Activated T-helper 1 cell treated with anti-CD3 and anti-CD28 coated beads, Interleukin-12 subunit alpha, Interleukin-12 subunit beta, Interleukin-2, Interleukin-4 antibody, amounts not matched to agents 30 ng/mL and 10 ng/mL and 1 ng/mL, durations not matched to agents 14 hours and 24 hours and 36 hours (primary cell): ENCODE measurements around the gene RNF13. TPM values are rescaled to one million over a fixed set of nuclear protein-coding genes. Genes with fewer than 3 reads are reported as not detected.
"Not testable (repeated sequence)": the region's sequence is repeated elsewhere in the genome, so short reads cannot be mapped to it uniquely, and the experiment has no call there.

Experiments
- DNase-seq: peaks from one replicate; pipeline ENCODE4 v3.0.0; 2021; ENCODE audit warnings: low spot score
- H3K27ac Mint-ChIP-seq: one replicate; pipeline ENCODE4 v1.8.0; 2021; ENCODE audit warnings: mild to moderate bottlenecking, mixed read lengths
- H3K27me3 Mint-ChIP-seq: one replicate; pipeline ENCODE4 v1.8.0; 2022; ENCODE audit warnings: mild to moderate bottlenecking, moderate library complexity, mixed read lengths; ENCODE audit not compliant: insufficient read depth
- H3K36me3 Mint-ChIP-seq: one replicate; pipeline ENCODE4 v1.8.0; 2021; ENCODE audit warnings: low read depth, mixed read lengths
- H3K4me1 Mint-ChIP-seq: one replicate; pipeline ENCODE4 v1.8.0; 2021; ENCODE audit warnings: low read depth, mixed read lengths
- H3K4me3 Mint-ChIP-seq: one replicate; pipeline ENCODE4 v1.8.0; 2021; ENCODE audit warnings: mild to moderate bottlenecking, moderate library complexity, mixed read lengths
- H3K9me3 Mint-ChIP-seq: one replicate; pipeline ENCODE4 v1.8.0; 2021; ENCODE audit warnings: mixed read lengths
- intact Hi-C: fragments of 100-400 bp; cut with micrococcal nuclease; formaldehyde crosslinking; loops from one replicate; pipeline ENCODE4 v1.15.1; 2024
- total RNA-seq: library from RNA; stranded (reverse); gene quantifications from 2 replicates; pipeline ENCODE4 v1.2.3, GENCODE V29; 2022

Gene RNF13
- total RNA-seq, 1 donor from 2014 or later, result 41.1 TPM

GRCh38 chr3:149971403-149972075, 158.5 kb downstream of the RNF13 start:
- H3K4me3 Mint-ChIP-seq, result peak overlapping the region; percentile 86
- no peaks in the 10 kb centered on the region for H3K9me3 Mint-ChIP-seq
- intact Hi-C loops, result loop anchor here (2.0 to 5.0 kb wide), 3 partner anchors 159 to 1116 kb away; partner anchors contain the start of genes MED12L, RNF13 and TSC22D2
- H3K27me3 Mint-ChIP-seq, result peaks cover 68% of the 10 kb centered on the region
- peaks cover 12% of the 10 kb centered on the region for H3K4me1 Mint-ChIP-seq
- H3K36me3 Mint-ChIP-seq, result no peaks in the 10 kb centered on the region
- peak; percentile 3 for DNase-seq
- peak overlapping the region; percentile 55 for H3K27ac Mint-ChIP-seq

DNA sequence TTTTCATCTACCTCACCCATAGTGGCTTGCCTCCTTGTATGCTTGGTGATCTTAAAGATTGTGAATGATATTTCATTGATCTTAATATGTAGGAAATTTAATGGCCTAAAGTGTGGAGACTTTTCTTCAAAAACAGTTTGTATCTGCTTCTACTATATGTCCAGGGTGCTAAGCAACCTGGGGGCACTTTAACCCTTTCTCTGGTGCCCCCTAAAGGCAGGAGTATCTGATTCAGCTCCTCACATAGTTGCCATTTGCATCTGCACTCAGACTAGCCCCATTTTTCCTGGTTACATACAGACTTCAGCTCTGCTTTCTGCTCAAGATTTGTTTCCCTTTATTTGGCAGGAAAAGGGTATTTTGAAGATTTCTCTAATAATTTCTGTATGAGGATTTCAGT, 162.9 kb downstream of the RNF13 start:
- H3K36me3 Mint-ChIP-seq, result no peaks in the 10 kb centered on the region
- peaks cover 69% of the 10 kb centered on the region for H3K27me3 Mint-ChIP-seq
- no peak overlapping the region for H3K27ac Mint-ChIP-seq
- H3K9me3 Mint-ChIP-seq, result no peaks in the 10 kb centered on the region
- H3K4me3 Mint-ChIP-seq, result no peak overlapping the region
- intact Hi-C loops, result no loop called here
- H3K4me1 Mint-ChIP-seq, result peaks cover 7% of the 10 kb centered on the region
- DNase-seq, result no peak

DNA sequence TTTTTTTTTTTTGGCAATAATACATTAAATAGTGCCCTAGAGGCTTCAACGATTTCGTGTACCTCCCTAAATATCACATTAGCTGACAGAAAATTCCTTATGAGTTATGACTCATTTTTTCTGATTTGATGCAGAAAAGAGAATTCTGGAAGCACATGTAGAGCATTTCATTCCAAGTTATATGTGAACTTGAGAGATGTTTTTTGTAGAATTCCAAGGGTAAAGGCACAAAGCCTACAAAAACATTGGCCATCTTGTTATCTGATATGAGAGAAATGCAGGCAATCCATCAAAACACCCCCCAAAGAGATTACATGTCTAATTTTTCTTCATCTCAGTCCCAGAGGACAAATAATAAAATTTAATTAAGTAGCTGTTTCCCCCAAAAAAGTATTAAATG, 164.4 kb downstream of the RNF13 start:
- H3K4me3 Mint-ChIP-seq, result no peak overlapping the region
- intact Hi-C loops, result no loop called here

GRCh38 chr3:149981979-149982378, 169.0 kb downstream of the RNF13 start:
- H3K27ac Mint-ChIP-seq, H3K9me3 Mint-ChIP-seq, H3K4me1 Mint-ChIP-seq, H3K4me3 Mint-ChIP-seq, H3K36me3 Mint-ChIP-seq, DNase-seq, intact Hi-C loops: not testable (repeated sequence)
- peaks cover 29% of the 10 kb centered on the region for H3K27me3 Mint-ChIP-seq

More for the DNA sequence above, 164.4 kb downstream of the RNF13 start:
- no peaks in the 10 kb centered on the region for H3K36me3 Mint-ChIP-seq
- no peak for DNase-seq
- no peaks in the 10 kb centered on the region for H3K9me3 Mint-ChIP-seq
- peaks cover 60% of the 10 kb centered on the region for H3K27me3 Mint-ChIP-seq
- H3K27ac Mint-ChIP-seq, result no peak overlapping the region
- no peaks in the 10 kb centered on the region for H3K4me1 Mint-ChIP-seq

DNA sequence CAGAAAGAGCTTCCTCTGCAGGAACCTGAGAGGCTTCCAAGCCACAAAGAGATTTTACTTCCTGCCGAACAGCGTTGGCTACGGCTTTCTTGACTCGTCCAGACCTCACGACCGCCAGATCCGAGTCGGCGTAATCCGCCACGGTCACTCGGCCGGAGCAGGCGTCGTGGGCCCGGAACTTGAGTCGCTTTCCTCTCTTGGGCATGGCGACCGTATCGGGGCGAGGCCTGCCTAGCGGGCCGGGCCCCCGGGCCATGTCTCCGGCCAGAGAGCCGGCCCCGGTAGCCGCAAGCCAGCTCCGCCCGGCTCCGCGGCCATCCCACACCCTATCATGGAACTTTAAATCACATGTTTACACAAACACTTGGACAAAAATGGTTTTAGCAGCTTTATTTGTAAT, 170.0 kb downstream of the RNF13 start:
- H3K36me3 Mint-ChIP-seq, H3K4me3 Mint-ChIP-seq, H3K27ac Mint-ChIP-seq, H3K4me1 Mint-ChIP-seq, DNase-seq, H3K9me3 Mint-ChIP-seq, intact Hi-C loops: not testable (repeated sequence)
- H3K27me3 Mint-ChIP-seq, result peaks cover 24% of the 10 kb centered on the region

DNA sequence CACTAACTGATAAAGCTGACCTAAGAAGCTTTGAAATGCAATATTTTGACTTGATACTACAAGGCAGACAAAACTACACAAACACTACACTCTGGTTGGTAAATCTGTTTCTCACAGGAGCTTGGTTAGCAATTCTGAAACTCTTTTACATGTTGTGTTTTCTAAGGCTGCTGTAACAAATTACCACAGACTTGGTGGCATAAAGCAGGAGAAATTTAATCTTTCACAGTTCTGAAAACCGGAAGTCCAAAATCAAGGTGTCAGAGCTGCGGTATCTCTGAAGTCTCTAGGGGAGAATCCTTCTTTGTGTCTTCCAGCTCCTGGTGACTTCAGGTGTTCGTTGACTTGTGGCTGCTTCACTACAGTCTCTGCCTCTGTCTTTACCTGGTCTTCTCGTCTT, 170.6 kb downstream of the RNF13 start:
- H3K36me3 Mint-ChIP-seq, result no peaks in the 10 kb centered on the region
- no peaks in the 10 kb centered on the region for H3K9me3 Mint-ChIP-seq
- no peak overlapping the region for H3K27ac Mint-ChIP-seq
- no peak overlapping the region for H3K4me3 Mint-ChIP-seq
- DNase-seq, result no peak
- intact Hi-C loops, result no loop called here
- H3K4me1 Mint-ChIP-seq, result no peaks in the 10 kb centered on the region
- H3K27me3 Mint-ChIP-seq, result peaks cover 24% of the 10 kb centered on the region

- Mint-ChIP-seq H3K27ac (no peak overlapping the region), H3K4me3 (no peak overlapping the region), H3K9me3 (peaks cover 5% of the 10 kb centered on the region), H3K36me3 (no peaks in the 10 kb centered on the region), H3K4me1 (no peaks in the 10 kb centered on the region), H3K27me3 (peaks cover 9% of the 10 kb centered on the region)
- no peak for DNase-seq
- intact Hi-C loops, result no loop called here
Measured at GRCh38 chr3:149989307-149989706, 176.3 kb downstream of the RNF13 start.

DNA sequence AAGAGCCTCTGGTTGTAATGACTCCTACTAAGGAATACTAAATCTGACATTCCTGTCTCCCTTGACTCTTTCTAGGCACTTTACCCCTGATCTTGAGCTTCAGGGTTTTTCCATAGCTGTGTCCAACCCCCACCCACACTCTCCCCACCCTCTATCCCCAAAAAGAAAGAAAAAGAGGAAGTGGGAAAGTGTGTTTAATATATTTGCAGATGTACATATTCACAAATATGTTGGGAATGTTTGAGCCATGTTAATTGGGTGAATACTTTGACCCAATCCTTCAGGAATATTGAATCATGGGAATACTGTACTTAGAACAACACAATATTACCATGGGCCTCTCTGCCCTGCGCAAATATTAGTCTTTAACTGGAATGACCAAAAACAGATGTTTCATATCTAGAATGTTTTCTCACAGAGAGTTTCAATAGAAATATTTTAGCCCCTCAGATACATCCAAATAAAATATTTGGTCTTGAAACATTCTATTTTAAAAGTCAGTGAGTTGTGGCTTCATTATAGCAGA, 177.5 kb downstream of the RNF13 start:
- peaks cover 16% of the 10 kb centered on the region for H3K9me3 Mint-ChIP-seq
- no peak for DNase-seq
- H3K4me3 Mint-ChIP-seq, result no peak overlapping the region
- no peaks in the 10 kb centered on the region for H3K4me1 Mint-ChIP-seq
- H3K27ac Mint-ChIP-seq, result no peak overlapping the region
- no peaks in the 10 kb centered on the region for H3K36me3 Mint-ChIP-seq
- H3K27me3 Mint-ChIP-seq, result peaks cover 6% of the 10 kb centered on the region
- intact Hi-C loops, result no loop called here

DNA sequence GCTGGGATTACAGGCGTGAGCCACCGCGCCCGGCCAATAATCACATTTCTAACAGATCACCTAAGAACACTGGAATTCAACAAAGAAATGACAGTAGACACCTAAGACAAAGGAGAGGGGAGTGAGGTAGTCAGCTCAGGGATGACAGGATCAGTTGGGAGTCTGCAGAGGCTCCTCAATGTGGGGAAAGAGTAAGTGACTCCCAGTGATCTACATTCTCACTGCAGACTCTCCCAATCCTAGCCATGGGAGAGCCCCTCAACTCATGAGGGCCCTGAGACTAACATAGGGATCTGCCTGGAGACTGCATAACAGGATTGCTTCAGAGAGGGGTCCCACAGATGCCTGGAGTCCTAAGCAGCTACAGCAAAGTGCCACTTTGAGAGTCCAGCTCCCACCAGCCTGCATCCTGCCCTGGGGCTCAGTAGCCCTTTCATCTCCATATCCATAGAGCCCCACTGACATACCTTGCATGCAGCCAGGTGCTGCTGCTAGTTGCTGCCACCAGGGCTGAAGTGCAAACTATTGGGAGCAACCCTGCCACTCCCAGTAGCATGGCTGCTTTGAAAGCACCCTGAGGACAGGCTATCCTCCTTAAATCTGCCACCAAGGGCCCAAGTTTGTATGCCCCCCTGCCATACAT, 179.5 kb downstream of the RNF13 start:
- no peaks in the 10 kb centered on the region for H3K4me1 Mint-ChIP-seq
- no peak overlapping the region for H3K27ac Mint-ChIP-seq
- no peak for DNase-seq
- no peaks in the 10 kb centered on the region for H3K36me3 Mint-ChIP-seq
- intact Hi-C loops, result no loop called here
- no peak overlapping the region for H3K4me3 Mint-ChIP-seq
- H3K9me3 Mint-ChIP-seq, result peaks cover 20% of the 10 kb centered on the region
- H3K27me3 Mint-ChIP-seq, result peaks cover 2% of the 10 kb centered on the region

DNA sequence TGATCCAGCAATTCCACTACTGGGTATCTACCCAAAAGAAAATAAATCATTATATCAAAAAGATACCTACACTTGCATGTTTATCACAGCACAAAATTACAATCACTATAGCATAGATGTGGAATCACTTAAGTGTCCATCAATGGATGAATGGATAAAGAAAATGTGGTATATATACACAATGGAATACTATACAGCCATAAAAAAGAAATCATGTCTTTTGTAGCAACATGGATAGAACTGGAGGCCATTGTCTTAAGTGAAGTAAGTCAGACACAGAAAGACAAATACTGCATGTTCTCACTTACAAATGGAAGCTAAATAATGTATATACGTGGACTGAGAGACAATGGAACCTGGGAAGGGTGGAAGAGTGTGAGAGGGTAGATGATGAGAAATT, 185.9 kb downstream of the RNF13 start:
- no peak overlapping the region for H3K4me3 Mint-ChIP-seq
- H3K9me3 Mint-ChIP-seq, result peaks cover 16% of the 10 kb centered on the region
- intact Hi-C loops, result no loop called here
- no peaks in the 10 kb centered on the region for H3K36me3 Mint-ChIP-seq
- no peak for DNase-seq
- H3K27me3 Mint-ChIP-seq, result peaks cover 6% of the 10 kb centered on the region
- no peaks in the 10 kb centered on the region for H3K4me1 Mint-ChIP-seq
- no peak overlapping the region for H3K27ac Mint-ChIP-seq

GRCh38 chr3:149999421-149999820, 186.4 kb downstream of the RNF13 start:
- no peak for DNase-seq
- no peaks in the 10 kb centered on the region for H3K4me1 Mint-ChIP-seq
- H3K27me3 Mint-ChIP-seq, result peaks cover 6% of the 10 kb centered on the region
- no peaks in the 10 kb centered on the region for H3K36me3 Mint-ChIP-seq
- H3K9me3 Mint-ChIP-seq, result peaks cover 15% of the 10 kb centered on the region
- no peak overlapping the region for H3K27ac Mint-ChIP-seq
- no peak overlapping the region for H3K4me3 Mint-ChIP-seq
- intact Hi-C loops, result no loop called here

GRCh38 chr3:150000641-150001040, 187.6 kb downstream of the RNF13 start:
- Mint-ChIP-seq H3K4me1 (no peaks in the 10 kb centered on the region), H3K27ac (no peak overlapping the region), H3K36me3 (no peaks in the 10 kb centered on the region), H3K9me3 (peaks cover 2% of the 10 kb centered on the region), H3K4me3 (no peak overlapping the region), H3K27me3 (peaks cover 6% of the 10 kb centered on the region)
- intact Hi-C loops, result no loop called here
- DNase-seq, result no peak

DNA sequence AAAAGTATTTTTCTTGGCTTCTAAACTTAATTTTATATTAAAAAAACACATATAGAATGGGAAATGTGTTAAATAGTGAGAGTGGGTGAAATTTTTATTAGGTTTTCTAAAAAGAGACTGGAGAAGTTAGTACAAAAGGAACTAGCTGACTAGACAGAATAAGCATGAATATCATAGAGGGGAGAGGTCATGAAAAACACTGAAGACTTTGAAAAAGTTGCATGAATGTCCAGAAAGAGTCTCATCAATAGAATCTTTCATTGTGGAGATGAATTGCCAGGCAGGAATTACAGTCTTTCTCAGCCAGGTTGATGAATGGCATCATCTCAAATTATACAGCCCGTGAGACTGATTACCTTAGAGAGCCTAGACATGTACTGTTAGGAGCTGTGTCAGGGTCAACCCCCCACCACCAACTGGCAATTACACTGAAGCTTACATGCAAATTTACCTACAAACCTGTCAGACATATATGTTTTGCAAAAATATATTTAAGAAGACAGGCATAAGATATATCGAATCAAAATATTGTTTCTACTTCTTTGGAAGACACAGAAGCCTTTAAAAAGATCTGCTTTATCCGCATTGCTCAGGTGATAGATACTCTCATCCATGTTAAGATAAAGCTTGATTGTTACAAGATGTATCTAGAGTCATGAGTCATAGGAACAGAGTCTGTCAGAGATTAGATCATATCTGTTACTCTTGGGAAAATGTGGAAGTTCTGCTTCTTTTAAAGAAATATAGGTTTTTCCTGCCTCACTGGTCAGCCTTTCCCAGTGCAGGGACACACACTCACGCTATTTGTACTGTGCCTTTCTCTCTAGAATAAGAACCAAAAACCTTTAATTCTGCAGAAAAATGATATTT, 192.5 kb downstream of the RNF13 start:
- Mint-ChIP-seq H3K27ac (no peak overlapping the region), H3K4me1 (no peaks in the 10 kb centered on the region), H3K36me3 (no peaks in the 10 kb centered on the region), H3K9me3 (no peaks in the 10 kb centered on the region), H3K4me3 (no peak overlapping the region), H3K27me3 (peaks cover 12% of the 10 kb centered on the region)
- DNase-seq, result no peak
- intact Hi-C loops, result loop anchor here (5.0 kb wide), 1 partner anchor 1433 kb away; no protein-coding TSS in a partner anchor
